GM21526 (cell line): Measurements from ENCODE around the gene LMBR1.

Source experiments
- ATAC-seq: cut with Tn5 transposase; IDR thresholded peaks from one replicate; pipeline ENCODE4 v1.9.1; 2021; ENCODE audit warnings: moderate library complexity; ENCODE audit not compliant: unreplicated experiment, low FRiP score

LMBR1 gene

DNA sequence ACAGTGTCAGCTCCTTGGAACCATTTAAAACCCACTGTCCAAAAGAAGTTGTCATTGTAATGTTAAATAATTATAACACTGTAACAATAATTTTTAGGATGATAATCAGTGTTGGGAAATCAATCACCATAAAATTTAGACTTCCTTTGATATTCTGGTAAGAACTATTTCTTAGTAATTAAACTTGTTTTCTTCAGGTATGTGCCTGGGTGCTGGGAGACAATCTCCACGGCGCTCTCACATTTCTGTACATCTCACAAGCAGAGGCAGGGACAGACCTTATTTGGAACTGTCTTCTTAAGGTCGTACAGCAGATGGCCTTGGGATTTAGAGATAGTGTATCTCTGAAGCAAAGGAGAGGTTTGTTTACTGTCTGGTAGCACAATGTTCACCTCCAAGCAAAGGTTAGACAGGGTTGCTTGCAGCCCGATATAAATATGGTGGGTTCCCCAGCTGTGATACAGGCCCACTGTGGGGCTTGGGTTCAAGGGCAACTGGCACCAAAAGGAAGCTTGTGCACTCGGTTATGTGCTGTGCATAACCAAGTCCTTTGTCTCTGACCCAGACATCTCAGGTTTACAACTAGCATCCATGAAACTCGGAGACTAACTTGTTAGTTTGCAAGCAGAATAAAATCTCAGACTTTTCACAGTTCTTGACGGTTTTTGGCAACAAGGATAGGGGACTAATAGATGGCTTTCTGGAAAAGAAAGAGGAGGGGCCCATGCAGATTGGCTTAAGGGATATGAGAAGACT, 126.9 kb downstream of the LMBR1 start:
- no peak for ATAC-seq

DNA sequence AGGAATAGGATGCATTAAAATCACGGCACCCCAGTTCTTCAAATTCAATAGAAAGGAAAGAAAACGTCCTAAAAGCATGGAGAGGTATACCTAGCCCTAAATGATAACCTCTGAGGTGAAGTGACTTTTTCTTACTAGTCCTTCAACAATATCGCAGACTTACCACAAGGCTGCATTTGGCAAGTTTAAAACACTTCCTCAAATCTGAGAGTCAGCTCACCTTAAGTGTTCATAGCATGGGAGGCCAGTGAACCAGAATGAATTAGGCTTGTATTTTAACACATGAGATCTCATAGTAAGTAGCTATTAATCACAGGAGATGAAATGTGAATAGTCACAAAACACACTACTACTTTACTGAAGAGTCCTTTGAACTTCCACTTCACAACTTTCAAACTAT, 128.2 kb downstream of the LMBR1 start:
- no peak for ATAC-seq

DNA sequence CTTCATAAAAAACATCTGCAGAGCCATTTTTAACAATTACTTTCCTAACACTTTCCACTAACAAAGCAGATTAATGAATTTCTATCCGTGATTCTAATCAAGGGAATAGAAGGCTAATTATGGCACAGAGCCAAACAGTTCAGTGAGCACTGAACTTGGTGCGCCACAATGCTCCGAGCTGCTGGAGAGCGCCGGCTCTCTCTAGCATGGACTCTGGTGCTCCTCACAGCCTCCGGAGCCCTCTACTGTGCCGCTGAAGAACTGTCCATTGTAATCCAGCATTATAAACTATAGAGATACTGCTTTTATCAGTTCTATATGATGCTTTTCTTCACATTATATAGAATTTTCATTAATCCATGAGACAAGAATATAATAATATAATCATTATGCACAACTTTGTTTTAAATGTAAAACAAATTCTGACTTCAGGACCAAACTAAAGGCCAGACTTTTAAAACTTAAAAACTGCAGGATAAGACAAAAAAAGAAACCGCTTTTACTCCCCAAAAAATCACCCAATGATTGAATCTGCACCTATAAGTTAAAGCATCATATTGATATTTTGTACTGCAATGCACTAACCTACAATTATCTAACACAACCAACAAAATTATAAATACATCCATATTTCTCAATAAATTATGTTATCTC, 128.8 kb downstream of the LMBR1 start:
- no peak for ATAC-seq

DNA sequence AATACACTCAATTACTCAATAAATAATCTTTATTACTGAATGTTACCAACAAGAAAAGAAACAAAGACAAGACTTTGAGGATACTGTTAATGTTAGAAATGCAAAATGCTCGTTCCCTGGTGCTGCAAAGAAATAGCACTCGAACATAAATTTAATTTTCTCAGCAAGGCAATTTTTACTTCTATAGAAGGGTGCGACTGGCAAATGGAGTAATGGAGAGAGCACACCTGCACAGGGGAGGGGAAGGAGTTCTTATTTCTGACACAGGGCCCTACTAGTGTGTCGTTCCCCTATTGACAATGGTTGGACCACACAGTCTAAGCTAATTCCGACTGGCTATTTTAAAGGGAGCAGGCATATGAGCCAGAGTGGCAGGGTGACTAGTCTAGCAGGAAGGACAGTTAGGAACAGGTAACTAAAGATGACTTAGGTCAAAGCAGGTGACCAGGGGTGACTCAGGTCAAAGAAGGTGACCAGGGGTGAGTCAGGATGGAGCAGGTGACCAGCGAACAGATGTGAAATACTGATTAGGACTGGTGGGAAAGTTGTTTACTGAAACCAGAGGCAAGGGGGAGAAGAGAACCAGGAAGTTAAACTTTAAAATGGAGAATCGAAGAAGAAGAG, 133.3 kb downstream of the LMBR1 start:
- ATAC-seq, result no peak

DNA sequence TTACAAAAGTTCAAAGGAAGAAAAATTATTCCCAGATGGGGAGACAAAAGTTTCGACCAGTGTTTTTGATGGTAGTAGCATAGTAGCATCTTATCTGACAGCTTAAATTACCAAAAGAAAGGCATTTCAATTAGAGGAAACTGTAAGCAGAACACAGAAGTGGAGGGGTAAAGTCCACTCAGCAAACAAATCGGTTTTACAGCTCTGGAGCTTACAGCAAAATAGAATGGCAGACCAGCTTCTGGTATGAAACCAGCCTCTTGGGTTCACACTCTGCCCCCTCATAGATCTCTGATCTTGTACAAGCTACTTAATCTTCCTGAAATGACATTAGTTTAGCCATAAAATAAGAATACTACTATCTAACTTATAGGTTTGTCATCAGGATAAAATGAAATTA, 133.8 kb downstream of the LMBR1 start:
- ATAC-seq, result no peak

DNA sequence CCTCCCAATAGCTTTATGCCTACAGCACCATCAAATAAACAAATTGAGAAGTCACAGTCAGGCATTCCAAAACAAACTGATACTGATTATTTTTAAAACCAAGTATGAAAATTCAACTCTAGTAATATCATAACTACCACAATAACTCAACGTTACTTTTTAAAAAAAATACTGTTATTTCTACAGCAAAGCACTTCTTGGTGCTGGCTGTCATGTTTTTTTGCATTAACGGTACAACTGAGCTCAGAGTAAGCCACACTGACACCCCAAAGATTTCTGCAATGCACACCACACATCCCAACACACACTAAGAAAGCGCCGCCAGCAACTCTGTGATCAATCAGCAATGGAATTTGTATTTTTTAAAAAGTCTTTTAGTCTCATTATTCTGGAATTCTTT, 138.8 kb downstream of the LMBR1 start:
- ATAC-seq, result no peak

DNA sequence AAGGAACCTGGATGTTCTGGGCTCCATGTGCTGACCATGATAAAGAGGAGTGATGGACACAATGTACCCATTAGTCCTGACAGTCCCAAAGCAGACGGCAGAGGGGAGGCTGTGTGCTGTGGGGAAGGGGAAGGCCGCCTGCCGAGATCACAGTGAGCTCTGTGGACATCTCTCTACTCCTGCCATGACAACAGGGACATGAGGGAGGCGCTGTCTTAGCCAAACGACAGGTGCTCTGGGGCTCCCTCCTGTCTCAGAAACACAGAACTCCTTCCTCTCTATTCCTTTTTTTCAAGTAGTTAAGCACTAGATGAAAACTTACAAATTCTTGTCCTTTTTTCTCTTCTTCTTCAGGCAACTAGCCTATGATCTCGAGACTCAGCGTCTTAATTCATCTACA, 139.4 kb downstream of the LMBR1 start:
- no peak for ATAC-seq

DNA sequence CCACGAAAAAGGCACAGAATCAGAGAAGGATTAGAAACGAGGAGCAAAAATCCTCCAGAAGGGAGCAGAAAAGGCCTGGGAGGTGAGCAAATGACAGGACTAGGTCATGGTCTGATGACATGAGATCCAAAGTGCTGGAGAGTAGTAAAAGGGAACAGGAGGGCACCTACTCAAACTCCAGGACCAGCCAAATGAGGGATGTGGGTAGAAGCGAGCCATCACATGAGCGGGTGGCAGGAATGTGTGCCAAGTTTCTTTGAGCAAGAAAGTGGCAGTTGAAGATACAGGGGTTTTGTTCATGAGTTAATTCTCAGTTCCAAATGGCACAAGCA, 139.8 kb downstream of the LMBR1 start:
- no peak for ATAC-seq

DNA sequence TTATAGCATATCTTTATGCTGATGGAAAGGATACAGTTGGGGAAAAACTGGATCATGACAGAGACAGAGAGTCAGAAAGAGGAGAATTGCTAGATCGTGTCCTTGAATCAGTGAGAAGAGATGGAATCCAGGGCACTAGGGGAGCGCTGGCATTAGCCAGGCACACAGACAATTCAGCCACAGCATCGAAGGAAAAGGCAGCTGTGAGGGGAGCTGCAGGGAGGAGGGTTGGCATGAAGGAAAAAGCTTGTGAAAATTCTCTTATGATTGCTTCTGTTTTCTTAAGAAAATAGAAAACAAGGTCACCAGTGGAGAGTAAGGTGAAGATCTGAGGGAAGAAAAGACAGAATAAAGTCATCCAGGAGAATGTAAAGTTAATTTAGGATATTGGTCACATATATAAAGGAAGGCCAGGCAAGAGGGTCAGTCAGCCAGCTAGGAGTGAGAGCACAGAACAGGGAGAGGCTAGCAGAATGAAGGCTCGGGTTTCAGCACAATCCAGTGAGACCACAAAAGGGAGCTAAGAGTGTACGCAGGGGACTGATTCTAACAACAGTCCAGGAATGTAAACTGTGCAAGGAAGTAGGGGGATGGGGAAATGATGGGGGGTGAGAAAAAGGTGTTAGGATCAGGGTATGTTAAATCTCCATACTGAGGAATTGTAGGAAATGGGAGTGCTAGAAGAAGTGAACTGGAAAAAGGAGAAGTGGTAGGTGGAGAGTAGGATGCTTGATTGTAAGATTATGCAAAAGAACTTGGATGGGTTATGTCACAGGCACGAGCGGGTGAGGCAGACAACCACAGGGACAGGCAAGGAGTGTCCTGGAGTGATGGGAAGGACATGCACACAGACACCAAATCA, 140.4 kb downstream of the LMBR1 start:
- no peak for ATAC-seq

DNA sequence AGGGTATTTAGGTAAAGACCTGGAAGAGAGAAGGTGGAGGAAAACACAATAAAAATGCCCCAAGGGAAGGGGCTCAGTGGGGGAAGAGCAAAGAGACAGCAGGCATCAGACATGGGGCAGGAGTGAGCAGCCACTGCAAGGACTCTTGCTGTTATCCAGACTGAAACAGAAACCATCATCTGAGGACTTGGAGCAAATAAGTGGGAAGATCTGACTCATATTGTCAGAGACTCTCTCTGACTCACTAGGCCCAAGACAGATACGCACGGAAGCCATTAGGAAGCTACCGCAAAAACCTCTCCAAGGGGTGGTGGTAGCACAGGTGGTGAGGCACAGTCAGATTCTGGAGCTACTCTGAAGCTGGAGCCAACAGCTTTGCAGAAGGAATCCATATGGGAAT, 141.7 kb downstream of the LMBR1 start:
- no peak for ATAC-seq

DNA sequence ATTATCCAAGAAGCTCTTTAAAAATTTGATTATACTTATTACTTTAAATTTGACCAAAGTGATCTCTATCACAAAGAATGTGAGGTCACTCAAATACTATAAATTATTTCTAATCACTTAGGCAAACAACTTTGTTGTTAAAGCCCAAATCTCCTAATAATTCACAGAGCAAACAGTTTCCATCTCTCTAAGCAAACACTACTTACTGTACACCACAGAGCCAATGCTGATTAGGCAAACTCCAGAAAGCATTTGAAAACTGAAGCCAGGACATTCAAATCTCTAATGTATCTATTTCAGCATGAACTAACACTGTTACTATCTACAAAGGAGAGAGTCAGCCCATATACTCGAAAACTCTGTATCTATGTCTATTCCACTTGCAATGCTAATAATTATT, 145.3 kb downstream of the LMBR1 start:
- no peak for ATAC-seq

DNA sequence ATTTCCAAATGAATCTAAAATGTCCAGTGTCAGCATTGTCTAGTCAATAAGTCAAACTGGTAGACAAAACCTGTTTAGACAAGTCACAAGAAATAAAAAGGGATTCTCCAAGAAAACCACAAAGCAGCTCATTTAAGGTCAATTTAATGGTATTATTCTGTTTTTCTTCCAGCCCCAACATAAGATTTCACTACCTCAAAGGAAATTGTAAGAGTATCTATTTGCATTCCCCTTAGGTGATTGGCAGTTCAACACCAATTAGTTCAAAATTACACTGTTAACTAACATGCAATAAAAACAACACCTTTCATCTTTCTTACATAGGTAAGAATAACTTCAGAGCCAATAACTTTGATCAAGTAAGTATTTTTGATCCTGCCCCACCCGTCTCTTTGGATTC, 146.1 kb downstream of the LMBR1 start:
- ATAC-seq, result no peak

DNA sequence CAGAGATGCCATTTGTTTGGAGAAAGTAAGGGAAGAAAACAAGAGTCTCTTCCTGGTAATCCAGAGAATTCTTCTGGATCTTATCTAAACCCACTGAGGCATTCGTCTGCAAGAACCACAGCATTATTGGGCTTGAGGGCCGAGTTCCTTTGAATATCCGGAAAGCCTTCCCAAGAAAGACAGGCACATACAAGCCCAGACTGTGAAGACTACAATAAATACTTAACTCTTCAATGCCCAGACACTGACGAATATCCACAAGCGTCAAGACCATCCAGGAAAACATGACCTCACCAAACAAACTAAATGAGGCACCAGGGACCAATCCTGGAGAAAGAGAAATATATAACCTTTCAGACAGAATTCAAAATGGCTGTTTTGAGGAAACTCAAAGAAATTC, 153.4 kb downstream of the LMBR1 start:
- ATAC-seq, result no peak

DNA sequence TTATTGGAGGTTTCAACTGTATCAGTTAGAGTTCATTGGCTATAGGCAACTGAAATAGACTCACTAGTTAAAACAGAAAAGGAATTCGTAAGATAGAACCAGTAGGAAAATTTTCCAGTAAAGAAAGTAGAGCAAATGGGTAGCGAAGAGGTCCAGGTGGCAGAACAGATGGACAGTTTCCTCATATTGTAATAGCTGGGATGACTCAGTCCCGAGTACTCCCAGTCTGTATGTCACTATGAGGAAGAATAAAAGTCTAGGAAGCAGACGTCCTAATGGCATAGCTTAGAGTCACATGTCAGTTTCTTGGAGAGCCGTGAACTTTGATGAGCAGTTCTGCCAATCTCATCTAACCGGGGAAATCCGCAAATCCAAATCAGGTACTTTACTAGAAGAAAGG, 157.1 kb downstream of the LMBR1 start:
- no peak for ATAC-seq

DNA sequence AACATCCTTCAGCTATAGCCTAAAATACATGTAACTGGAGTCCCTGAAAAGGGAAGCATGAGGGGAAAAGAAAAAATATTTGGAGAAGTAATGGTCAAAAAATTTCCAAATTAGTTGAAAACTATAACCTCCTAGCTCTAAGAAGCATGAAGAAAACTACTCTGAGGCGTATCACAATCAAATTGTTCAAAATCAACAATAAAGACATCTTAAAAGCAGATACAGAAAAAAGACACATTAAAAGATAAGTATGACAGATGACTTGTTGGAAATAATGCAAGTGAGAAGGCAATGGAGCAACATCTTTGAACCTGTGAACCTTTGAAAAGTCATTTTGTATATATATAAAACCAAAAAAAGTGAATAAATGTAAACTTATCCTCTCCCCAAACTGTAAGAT, 159.3 kb downstream of the LMBR1 start:
- ATAC-seq, result no peak

DNA sequence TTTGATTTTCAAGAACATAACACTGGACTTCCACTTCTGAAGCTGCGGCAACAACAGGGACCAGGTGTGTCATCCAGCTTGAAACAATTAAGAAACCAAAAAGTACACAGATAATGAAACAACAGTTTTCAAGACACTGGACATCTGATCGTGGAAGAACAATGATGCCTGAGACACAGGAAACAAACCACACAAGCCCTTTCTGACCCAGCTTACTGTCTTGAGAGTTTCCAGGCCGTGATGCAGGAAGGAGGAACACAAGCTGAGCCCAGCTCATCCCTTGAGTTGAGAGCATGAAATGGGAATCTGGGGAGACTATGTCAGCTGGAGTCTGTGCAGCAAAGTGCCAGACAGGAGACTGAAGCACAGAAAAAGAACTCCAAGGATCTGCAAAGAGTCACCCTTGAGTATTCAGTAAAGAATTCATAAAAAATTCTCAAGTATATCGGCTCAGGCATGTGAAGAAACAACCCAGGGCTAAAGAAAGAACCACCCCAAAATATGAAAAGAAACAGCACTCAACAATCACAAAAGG, 160.8 kb downstream of the LMBR1 start:
- ATAC-seq, result no peak

DNA sequence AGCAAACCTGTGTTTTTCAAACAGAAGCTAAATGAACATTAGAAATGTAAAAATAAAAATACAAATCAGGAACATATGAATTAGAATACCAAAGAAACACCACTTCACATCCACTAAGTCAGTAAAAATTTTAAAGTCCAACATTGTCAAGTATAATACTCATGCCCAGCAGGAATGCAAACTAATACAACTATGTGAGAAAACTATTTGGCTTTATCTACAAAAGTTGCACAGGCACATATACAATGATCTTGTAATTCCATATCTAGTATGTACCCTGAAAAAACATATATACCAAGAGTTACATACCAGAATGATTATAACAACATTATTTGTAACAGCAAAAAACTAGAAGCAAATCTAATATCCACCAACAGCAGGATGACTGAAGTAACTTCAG, 161.3 kb downstream of the LMBR1 start:
- no peak for ATAC-seq

DNA sequence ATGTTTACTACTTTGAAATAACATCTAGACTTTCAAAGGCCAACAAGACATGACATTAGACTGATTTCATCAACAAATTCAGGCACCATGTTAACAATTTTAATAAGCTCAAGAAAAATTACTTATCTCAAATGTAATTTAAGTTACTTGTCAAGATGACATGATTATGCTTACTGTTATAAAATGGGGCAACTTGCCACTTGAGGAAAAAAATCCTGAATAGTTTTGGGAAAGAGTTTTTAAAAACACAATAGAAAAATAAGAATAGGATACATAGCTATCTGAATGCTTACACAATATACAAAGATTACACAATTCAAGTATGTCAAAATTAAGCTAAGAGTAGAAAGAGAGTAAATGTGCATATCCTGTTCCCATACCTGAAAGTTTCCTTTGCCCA, 167.0 kb downstream of the LMBR1 start:
- ATAC-seq, result no peak

DNA sequence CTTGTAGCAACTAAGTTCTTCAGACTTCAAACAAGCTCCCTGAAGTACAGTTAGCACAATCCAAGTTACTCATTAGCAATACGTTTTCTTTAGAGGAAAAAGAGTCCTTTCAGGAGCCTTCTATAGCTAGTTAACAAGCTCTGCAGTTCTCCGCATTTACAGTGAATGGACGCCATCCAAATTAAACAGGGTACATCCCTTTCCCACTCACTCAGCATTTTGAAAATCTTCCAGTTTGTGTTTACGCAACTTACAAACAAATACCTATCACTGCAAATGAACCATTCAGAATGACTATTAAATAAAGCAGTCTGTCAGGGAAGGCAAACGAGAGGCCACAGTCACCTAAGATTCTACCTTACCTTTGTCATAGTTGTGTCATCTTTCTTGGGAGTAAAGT, 167.9 kb downstream of the LMBR1 start:
- no peak for ATAC-seq

DNA sequence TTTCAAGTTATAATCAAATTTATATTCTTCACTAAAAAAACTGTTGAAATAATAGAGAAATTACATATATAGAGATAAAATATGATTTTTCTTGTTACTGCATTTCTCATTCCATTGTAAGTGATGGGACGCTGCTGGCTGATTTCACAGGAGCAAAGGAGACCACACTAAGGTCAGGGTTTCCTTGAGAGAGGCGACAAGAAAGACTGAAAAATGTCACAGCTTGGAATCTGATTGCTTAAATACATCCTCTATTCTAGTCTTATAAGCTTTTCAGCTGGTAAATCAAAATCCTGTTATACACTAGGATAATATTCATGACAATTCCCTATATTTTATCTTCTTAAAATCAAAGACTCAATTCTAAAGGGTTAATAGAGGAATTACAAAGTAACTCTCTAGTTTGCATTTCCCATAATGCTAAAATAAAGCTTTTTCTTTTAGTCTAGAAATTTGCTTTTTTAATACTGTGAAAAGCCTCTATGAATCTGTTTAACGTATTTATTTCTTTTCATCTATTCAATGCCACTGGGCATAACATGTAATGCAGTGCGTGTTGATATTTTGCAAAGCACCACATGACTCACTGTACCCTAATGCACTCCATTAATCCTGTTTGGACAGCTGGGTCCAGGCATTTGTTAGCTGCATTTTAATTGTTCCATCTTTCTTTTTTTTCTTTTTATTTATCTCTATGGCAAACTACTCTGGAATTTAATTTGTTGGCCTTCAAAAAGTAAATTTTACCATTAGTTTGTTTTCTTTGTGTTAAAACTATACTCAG, 170.7 kb downstream of the LMBR1 start:
- no peak for ATAC-seq
